Calu3 (cell line): Measurements from ENCODE around the gene TBC1D9B. TPM values are rescaled to one million over a fixed set of nuclear protein-coding genes. Genes with fewer than 3 reads are reported as not detected.

Experiments used
- BruUV-seq: library from RNA; stranded (reverse); fragments of 400-500 nt; replicated peaks from 2 replicates; lab custom pipeline; 2021; lab: Mats Ljungman, UMichigan
- CTCF ChIA-PET: fragments of 300-600 bp; sonication (Branson Sonifier 250); formaldehyde crosslinking; loops from one replicate; lab custom pipeline; 2022; ENCODE audit warnings: antibody characterized with exemption; lab: Charles Lee
- DNase-seq: peaks from one replicate; pipeline ENCODE4 v3.0.0; 2022
- H3K27ac Mint-ChIP-seq: one replicate; pipeline ENCODE4 v1.8.0; 2022; ENCODE audit warnings: mixed read lengths; ENCODE audit not compliant: unreplicated experiment
- H3K27me3 Mint-ChIP-seq: one replicate; pipeline ENCODE4 v1.8.0; 2022; ENCODE audit warnings: mixed read lengths; ENCODE audit not compliant: unreplicated experiment
- H3K36me3 Mint-ChIP-seq: one replicate; pipeline ENCODE4 v1.8.0; 2022; ENCODE audit warnings: mild to moderate bottlenecking, moderate library complexity, mixed read lengths; ENCODE audit not compliant: insufficient read depth, unreplicated experiment
- H3K4me1 Mint-ChIP-seq: one replicate; pipeline ENCODE4 v1.8.0; 2022; ENCODE audit warnings: mild to moderate bottlenecking, low read depth, mixed read lengths; ENCODE audit not compliant: unreplicated experiment
- H3K4me3 Mint-ChIP-seq: one replicate; pipeline ENCODE4 v1.8.0; 2022; ENCODE audit warnings: mild to moderate bottlenecking, low read depth, moderate library complexity, mixed read lengths; ENCODE audit not compliant: unreplicated experiment
- H3K9me3 Mint-ChIP-seq: one replicate; pipeline ENCODE4 v1.8.0; 2022; ENCODE audit warnings: low read depth, mixed read lengths; ENCODE audit not compliant: unreplicated experiment
- CTCF ChIP-seq: fragments of 200-600 bp; IDR thresholded peaks from one replicate; pipeline ENCODE4 v1.8.0; 2022; ENCODE audit warnings: antibody characterized with exemption; ENCODE audit not compliant: unreplicated experiment
- intact Hi-C: fragments of 100-400 bp; cut with micrococcal nuclease; formaldehyde crosslinking; loops from one replicate; pipeline ENCODE4 v1.10.0; 2022; ENCODE audit not compliant: unreplicated experiment
- total RNA-seq: library from RNA; stranded (reverse); gene quantifications from 2 replicates; pipeline ENCODE4 v1.2.3, GENCODE V29; 2022

The TBC1D9B gene
- total RNA-seq, 1 experiment from 2014 or later: 148 TPM

- Mint-ChIP-seq H3K9me3 (no peaks in the 10 kb centered on the region), H3K4me3 (peak overlapping the region; percentile 97), H3K4me1 (peaks cover 57% of the 10 kb centered on the region), H3K27ac (peak overlapping the region; percentile 81), H3K27me3 (no peaks in the 10 kb centered on the region), H3K36me3 (peaks cover 100% of the 10 kb centered on the region)
- DNase-seq: no peak
- intact Hi-C loops: no loop called here
- CTCF ChIA-PET: no interaction called here
- TF ChIP-seq CTCF: no peak
- no TSS peak for BruUV-seq
Measured at GRCh38 chr5:179825655-179826182, 82.0 kb downstream of the TBC1D9B start.

- intact Hi-C loops: loop anchor here (5.0 kb wide), 1 partner anchor 62 kb away; no protein-coding TSS in a partner anchor
- peaks cover 58% of the 10 kb centered on the region for H3K4me1 Mint-ChIP-seq
- H3K27me3 Mint-ChIP-seq: no peaks in the 10 kb centered on the region
- H3K27ac Mint-ChIP-seq: peak overlapping the region; percentile 81
- peaks cover 100% of the 10 kb centered on the region for H3K36me3 Mint-ChIP-seq
- peak overlapping the region; percentile 97 for H3K4me3 Mint-ChIP-seq
- CTCF ChIA-PET: no interaction called here
- no TSS peak for BruUV-seq
- no peaks in the 10 kb centered on the region for H3K9me3 Mint-ChIP-seq
- TF ChIP-seq CTCF: no peak
- no peak for DNase-seq
Measured at GRCh38 chr5:179824745-179825112, 83.0 kb downstream of the TBC1D9B start.

- no peaks in the 10 kb centered on the region for H3K27me3 Mint-ChIP-seq
- no peak for TF ChIP-seq CTCF
- peak overlapping the region; percentile 97 for H3K4me3 Mint-ChIP-seq
- peaks cover 100% of the 10 kb centered on the region for H3K36me3 Mint-ChIP-seq
- H3K9me3 Mint-ChIP-seq: no peaks in the 10 kb centered on the region
- H3K4me1 Mint-ChIP-seq: peaks cover 55% of the 10 kb centered on the region
- CTCF ChIA-PET: interaction anchor here (0.6 kb wide), 2 partner anchors 21 to 1144 kb away, joined by 3 read pairs; no protein-coding TSS in a partner anchor
- no TSS peak for BruUV-seq
- intact Hi-C loops: loop anchor here (5.0 kb wide), 1 partner anchor 62 kb away; no protein-coding TSS in a partner anchor
- peak overlapping the region; percentile 81 for H3K27ac Mint-ChIP-seq
- no peak for DNase-seq
Measured at GRCh38 chr5:179823937-179824744, 83.6 kb downstream of the TBC1D9B start.

- H3K36me3 Mint-ChIP-seq: peaks cover 100% of the 10 kb centered on the region
- peak overlapping the region; percentile 97 for H3K4me3 Mint-ChIP-seq
- peaks cover 53% of the 10 kb centered on the region for H3K4me1 Mint-ChIP-seq
- intact Hi-C loops: loop anchor here (5.0 kb wide), 1 partner anchor 60 kb away; no protein-coding TSS in a partner anchor
- CTCF ChIA-PET: interaction anchor here (0.5 to 0.6 kb wide), 2 partner anchors 11 to 27 kb away, joined by 3 read pairs; no protein-coding TSS in a partner anchor
- BruUV-seq: no TSS peak
- no peaks in the 10 kb centered on the region for H3K27me3 Mint-ChIP-seq
- H3K27ac Mint-ChIP-seq: peak overlapping the region; percentile 99
- no peak for TF ChIP-seq CTCF
- no peak for DNase-seq
- H3K9me3 Mint-ChIP-seq: no peaks in the 10 kb centered on the region
Measured at GRCh38 chr5:179822444-179822990, 85.2 kb downstream of the TBC1D9B start.
